ENCODE results near the gene EFEMP1. TPM values are rescaled to one million over a fixed set of nuclear protein-coding genes. Genes with fewer than 3 reads are reported as not detected.

Gene EFEMP1
- total and polyA plus RNA-seq, 4 donors = 112 to 205 (median 159) TPM

DNA sequence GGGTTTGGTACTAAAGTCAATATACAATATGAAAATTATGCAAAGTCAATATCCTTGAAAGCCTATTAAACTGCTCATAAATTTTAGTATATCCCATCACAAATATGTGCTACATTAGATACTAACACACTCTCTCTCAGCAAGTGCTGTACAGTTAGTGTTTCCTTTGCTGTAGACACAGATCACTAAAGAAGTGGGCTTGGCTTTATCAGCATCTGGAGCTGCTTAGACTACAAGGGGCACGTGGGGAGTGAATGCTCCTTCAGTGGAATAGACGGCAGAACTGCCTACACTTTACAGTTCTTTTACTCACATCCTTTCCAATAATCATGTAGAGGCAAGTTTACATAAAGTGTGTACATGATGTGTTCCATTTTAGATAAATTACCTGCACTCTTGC lies 26.0 kb upstream of the EFEMP1 start:
- Histone ChIP-seq H3K27me3 (ENCODE audit: control insufficient read depth in 3 of 3, insufficient read depth in 3 of 3, low read length in 2 of 3) (peaks cover 0 to 6% (median 0%) of the 10 kb centered on the region in 3 donors), H3K4me1 (ENCODE audit: control insufficient read depth in 5 of 5, insufficient read depth in 5 of 5, low read length in 5 of 5) (peaks cover 0 to 5% (median 0%) of the 10 kb centered on the region in 5 donors), H3K4me3 (no peak overlapping the region), H3K27ac (ENCODE audit: low read depth in 1 of 2, low read length in 1 of 2) (no peak overlapping the region), H3K9me3 (ENCODE audit: control insufficient read depth in 4 of 4, insufficient read depth in 3 of 4, low read length in 3 of 4) (no peaks in the 10 kb centered on the region), H3K36me3 (ENCODE audit: control insufficient read depth in 4 of 4, insufficient read depth in 4 of 4, low read length in 4 of 4) (no peaks in the 10 kb centered on the region), H3K9ac (ENCODE audit: insufficient read depth in 1 of 2, low read length in 2 of 2) (no peak overlapping the region)
- no peak for TF ChIP-seq CTCF (IDR thresholded peaks at IDR 0.05; ENCODE audit: control extremely low read depth, extremely low read depth)
- DNase-seq (no peak), ATAC-seq (ENCODE audit: insufficient read depth, low FRiP score) (no peak)
- 57 to 64% methylated on average over 2 of the region's 2 CpGs for WGBS, 2 donors

- ATAC-seq (ENCODE audit: insufficient read depth, low FRiP score) (no peak), DNase-seq (no peak)
- H3K9me3 ChIP-seq (ENCODE audit: control insufficient read depth in 4 of 4, insufficient read depth in 3 of 4, low read length in 3 of 4) = no peaks in the 10 kb centered on the region
- no peaks in the 10 kb centered on the region for H3K36me3 ChIP-seq (ENCODE audit: control insufficient read depth in 4 of 4, insufficient read depth in 4 of 4, low read length in 4 of 4)
- no peak overlapping the region for H3K4me3 ChIP-seq
- no peak overlapping the region for H3K9ac ChIP-seq (ENCODE audit: insufficient read depth in 1 of 2, low read length in 2 of 2)
- TF ChIP-seq CTCF (IDR thresholded peaks at IDR 0.05; ENCODE audit: control extremely low read depth, extremely low read depth) = no peak
- peaks cover 0 to 6% (median 0%) of the 10 kb centered on the region in 3 donors for H3K27me3 ChIP-seq (ENCODE audit: control insufficient read depth in 3 of 3, insufficient read depth in 3 of 3, low read length in 2 of 3)
- no peak overlapping the region for H3K27ac ChIP-seq (ENCODE audit: low read depth in 1 of 2, low read length in 1 of 2)
- peaks cover 0 to 2% (median 0%) of the 10 kb centered on the region in 5 donors for H3K4me1 ChIP-seq (ENCODE audit: control insufficient read depth in 5 of 5, insufficient read depth in 5 of 5, low read length in 5 of 5)
Observed at GRCh38 chr2:55949211-55949610, 25.6 kb upstream of the EFEMP1 start.

DNA sequence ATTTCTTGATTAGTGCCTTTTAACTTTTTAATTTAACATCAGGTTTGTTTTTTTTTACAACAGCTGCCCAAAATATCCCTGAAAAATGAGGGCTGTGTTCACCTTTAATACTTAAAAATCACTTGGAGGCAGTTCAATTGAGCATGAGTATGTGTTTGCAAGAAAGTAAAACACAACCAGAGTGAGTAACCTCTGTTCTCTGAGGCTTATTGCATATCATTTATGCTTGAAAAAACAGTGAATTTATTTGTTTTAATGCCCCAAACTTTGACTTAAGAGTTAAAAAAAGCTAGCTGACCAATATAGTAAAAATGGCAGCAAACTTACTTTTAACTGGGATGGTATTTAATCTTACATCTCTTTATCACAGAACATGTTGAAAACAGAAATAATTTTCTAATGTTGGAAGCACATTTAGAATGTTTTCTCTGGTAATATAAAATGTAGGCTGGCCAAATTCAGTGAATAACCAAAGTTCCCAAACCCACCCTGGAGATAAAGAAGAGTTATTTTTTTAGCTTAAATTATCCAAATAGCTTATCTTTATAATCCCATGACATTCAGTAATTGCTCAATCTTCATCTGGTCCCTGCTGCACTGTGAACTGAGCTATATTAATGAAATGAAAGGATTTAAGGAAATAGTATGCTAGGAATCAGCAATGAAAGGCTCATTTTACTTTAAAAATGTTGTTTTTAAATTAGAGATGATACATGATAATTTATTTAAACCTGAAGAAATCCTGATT lies 24.8 kb upstream of the EFEMP1 start:
- ATAC-seq (ENCODE audit: insufficient read depth, low FRiP score) (no peak), DNase-seq (no peak)
- Histone ChIP-seq H3K9me3 (ENCODE audit: control insufficient read depth in 4 of 4, insufficient read depth in 3 of 4, low read length in 3 of 4) (no peaks in the 10 kb centered on the region), H3K27ac (ENCODE audit: low read depth in 1 of 2, low read length in 1 of 2) (no peak overlapping the region), H3K27me3 (ENCODE audit: control insufficient read depth in 3 of 3, insufficient read depth in 3 of 3, low read length in 2 of 3) (peaks cover 0 to 6% (median 0%) of the 10 kb centered on the region in 3 donors), H3K4me3 (no peak overlapping the region), H3K4me1 (ENCODE audit: control insufficient read depth in 5 of 5, insufficient read depth in 5 of 5, low read length in 5 of 5) (no peaks in the 10 kb centered on the region), H3K9ac (ENCODE audit: insufficient read depth in 1 of 2, low read length in 2 of 2) (no peak overlapping the region), H3K36me3 (ENCODE audit: control insufficient read depth in 4 of 4, insufficient read depth in 4 of 4, low read length in 4 of 4) (no peaks in the 10 kb centered on the region)
- no peak for TF ChIP-seq CTCF (IDR thresholded peaks at IDR 0.05; ENCODE audit: control extremely low read depth, extremely low read depth)

- Histone ChIP-seq H3K27me3 (ENCODE audit: control insufficient read depth in 3 of 3, insufficient read depth in 3 of 3, low read length in 2 of 3) (peaks cover 0 to 5% (median 0%) of the 10 kb centered on the region in 3 donors), H3K36me3 (ENCODE audit: control insufficient read depth in 4 of 4, insufficient read depth in 4 of 4, low read length in 4 of 4) (no peaks in the 10 kb centered on the region), H3K9ac (ENCODE audit: insufficient read depth in 1 of 2, low read length in 2 of 2) (no peak overlapping the region), H3K4me1 (ENCODE audit: control insufficient read depth in 5 of 5, insufficient read depth in 5 of 5, low read length in 5 of 5) (no peaks in the 10 kb centered on the region), H3K4me3 (no peak overlapping the region), H3K9me3 (ENCODE audit: control insufficient read depth in 4 of 4, insufficient read depth in 3 of 4, low read length in 3 of 4) (no peaks in the 10 kb centered on the region), H3K27ac (ENCODE audit: low read depth in 1 of 2, low read length in 1 of 2) (no peak overlapping the region)
- 57 to 69% methylated on average over 4 of the region's 4 CpGs for WGBS, 2 donors
- TF ChIP-seq CTCF (IDR thresholded peaks at IDR 0.05; ENCODE audit: control extremely low read depth, extremely low read depth) = no peak
- ATAC-seq (ENCODE audit: insufficient read depth, low FRiP score) (no peak), DNase-seq (no peak)
Observed at GRCh38 chr2:55947752-55948151, 24.2 kb upstream of the EFEMP1 start.

Data from lung (tissue), 12 donors.